Activated gamma-delta T cell (primary cell): Measurements from ENCODE around the gene LAMA5.
"Not testable (repeated sequence)": the region's sequence is repeated elsewhere in the genome, so short reads cannot be mapped to it uniquely, and the experiment has no call there.

ENCODE experiments used
- DNase-seq: peaks from one replicate; lab custom pipeline; 2025; lab: John Stamatoyannopoulos, UW

The LAMA5 gene

DNA sequence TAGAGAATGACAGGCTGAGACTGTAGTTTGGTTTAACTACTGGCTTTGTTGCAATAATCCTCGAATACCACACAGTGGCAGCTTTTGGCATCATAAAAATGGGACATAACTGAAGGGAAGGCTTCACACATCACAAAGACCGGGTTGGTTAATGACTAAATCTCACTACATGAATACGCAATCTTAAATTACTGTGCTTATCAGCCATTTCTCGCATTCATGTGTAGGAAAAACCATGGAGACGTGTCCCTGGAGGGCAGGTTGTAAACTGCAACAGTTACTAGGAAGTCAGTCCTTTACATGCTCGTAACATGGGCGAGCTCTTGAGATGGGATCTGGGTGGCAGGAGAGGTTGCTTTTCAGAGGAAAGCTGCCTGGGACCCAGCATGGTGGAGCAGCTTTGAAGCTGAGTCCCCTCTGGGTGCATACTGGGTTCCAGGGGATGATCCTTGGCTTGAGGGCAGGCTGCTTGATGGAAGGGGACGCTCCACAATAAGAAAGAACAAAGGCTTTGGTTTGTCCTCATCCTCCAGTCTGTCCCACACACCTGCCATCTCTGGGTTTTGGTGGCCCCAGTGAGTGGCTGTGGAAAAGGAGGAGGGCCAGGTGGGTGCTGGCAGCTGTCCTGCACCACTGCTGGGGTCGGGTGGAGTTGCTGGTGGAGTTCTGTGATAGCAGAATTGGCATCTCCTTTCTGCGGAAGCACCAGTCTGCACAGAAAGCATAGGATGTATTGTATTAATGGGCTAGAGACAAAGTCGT is 21.9 kb upstream of the LAMA5 start:
- DNase-seq, result no peak

DNA sequence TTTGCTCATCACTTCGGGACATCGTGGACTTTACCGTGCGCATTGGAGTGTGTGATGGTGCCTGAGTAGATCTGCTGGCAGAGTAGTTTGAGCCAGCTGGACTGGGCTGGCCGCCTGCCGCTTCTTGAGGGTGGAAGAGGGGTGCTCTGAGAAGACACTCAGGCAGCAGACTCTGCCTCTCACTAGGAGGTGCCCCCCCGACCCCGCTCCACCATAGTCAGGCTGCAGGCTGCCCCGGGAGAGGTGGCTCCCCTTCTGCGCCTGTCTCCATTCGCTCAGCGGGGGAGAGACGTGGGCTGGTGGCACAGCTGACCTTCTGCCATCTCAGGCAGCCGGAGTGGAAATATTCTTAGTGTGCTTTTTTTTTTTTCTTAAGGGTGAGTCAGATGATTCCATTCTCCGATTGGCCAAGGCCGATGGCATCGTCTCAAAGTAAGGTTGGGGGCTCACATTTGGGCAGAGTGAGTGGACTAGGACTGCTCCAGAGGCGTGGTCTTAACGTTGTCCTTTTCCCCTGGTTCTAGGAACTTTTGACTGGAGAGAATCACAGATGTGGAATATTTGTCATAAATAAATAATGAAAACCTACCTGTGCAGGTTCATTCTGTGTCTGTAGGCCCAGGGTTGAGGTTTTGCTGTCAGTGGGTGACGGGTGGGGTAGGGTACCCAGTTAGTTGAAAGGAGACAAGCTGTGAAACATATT is 21.0 kb upstream of the LAMA5 start:
- no peak for DNase-seq

DNA sequence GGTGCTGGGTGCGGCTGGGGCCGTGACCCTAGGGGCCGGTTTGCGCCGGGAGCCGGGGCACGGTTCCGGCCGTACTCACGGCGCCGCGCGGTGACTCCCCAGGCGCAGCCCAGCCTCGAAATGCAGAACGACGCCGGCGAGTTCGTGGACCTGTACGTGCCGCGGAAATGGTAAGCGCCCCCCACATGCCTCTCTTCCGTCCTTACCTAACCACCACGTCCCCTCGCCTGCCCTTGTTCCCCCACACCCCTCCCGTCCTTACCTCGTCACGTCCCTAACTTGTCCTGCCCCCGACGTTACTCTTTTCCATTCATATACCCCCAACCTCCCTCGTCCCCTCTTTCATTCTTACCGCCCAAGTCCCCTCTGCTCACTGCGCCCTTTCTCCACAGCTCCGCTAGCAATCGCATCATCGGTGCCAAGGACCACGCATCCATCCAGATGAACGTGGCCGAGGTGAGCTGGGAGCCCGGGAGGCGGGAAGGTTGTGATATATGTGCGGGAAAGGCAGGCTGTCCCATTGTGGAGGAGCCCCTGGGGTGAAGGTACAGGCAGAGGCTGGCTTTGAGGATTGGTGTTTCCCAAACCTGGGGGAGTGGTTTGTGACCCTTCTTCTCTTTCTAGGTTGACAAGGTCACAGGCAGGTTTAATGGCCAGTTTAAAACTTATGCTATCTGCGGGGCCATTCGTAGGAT is 20.3 kb upstream of the LAMA5 start:
- DNase-seq, result no peak

DNA sequence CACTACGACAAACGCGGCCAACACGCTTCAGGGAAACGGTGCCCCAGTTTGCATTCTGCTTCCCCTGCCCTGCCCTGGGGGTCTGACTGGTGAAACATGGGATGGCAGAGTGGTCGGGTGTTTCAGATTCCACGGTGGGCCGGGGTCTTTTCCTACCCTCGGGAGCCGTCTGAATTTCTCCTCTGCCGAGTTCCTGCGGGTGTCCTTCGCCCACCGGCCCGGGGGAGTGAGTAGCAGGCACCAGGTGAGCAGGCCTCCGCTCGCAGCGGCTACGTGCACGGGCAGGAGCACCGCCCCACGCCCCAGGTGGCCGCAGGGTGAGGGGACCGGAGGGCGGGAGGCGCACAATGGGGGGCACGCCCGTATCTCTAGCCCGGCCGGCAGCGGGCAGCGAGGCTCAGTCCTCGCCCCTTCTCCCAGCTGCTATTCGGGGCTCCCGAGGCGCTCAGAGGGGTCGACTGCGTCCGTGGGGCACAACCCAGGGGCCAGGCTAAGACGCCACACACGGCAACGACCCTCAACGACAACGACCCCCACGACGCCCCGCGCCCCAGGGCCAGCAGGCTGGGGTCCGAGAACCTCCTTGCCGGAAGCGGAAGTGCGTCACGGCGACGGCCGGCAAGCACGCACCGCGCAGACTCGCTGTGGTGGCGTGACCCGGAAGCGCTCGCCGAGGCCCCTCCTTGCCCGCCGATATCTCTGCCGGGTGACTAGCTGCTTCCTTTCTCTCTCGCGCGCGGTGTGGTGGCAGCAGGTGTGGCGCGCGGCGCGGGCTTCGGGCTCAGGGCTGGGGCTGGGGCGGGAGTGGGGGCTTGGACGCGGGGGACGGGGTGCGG is 19.5 kb upstream of the LAMA5 start, which contains the start of gene RPS21:
Gene RPS21, plus strand, starts transcription at position 721 of the 836 bp plus-strand sequence. CDS start 236 bp downstream, outside the sequence.
- peak; percentile 87 for DNase-seq

DNA sequence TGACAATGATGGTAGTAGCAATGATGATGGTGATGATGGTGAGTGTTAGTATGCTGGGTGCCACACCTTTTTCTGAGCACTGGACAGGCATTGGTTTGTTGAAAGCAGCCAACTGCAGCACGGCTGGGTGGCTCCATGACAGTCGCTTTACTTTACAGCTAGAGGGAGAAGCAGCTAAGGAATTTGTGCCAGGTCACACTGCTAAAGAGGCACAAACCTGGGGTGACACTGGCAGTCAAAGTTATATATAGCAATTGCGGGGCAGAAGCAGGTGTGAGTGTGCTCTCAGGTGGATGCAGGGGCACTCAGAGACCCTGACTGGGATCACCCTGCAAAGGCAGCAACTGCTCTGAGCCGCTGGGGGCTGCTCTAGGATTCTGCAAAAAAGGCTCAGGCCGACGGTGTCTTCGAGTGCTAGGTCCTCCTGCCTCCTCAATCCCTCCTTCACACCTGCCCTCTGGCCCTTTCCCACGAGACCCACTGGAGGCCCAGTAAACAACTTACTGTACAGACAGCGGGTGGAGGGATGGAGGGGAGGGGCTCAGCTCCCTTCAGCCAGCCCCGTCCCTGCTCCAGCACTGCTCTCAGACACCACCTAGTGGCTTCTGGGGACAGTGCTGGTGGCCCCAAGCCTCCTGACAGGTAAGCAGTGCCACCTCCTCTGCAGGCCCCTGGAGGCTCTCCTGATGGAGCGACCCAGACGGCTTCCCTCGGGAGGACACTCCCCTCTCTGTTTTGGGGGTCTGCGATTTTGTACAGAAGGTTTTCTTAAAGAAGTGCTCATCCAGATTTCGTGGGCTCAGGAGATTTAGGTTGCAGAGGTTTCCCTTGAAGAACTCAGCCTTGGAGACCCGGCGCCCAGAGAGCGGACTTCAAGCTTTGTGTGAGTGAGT is 15.4 kb upstream of the LAMA5 start:
- no peak for DNase-seq

DNA sequence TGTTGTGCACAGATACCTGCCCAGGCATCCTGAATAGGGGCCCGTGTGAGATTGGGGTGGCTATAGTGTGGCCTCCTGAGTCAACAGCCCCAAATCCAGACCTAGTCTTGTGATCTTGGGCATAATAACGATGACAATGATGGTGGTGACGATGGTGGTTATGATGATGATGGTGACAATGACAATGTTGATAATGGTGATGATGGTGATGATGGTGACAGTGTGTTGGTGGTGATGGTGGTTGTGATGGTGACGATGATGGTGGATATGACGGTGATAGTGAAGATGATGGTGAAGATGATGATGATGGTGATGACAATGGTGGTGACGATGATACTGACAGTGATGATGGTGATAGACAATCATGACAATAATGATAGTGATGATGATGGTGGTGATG is 14.7 kb upstream of the LAMA5 start:
- no peak for DNase-seq

DNA sequence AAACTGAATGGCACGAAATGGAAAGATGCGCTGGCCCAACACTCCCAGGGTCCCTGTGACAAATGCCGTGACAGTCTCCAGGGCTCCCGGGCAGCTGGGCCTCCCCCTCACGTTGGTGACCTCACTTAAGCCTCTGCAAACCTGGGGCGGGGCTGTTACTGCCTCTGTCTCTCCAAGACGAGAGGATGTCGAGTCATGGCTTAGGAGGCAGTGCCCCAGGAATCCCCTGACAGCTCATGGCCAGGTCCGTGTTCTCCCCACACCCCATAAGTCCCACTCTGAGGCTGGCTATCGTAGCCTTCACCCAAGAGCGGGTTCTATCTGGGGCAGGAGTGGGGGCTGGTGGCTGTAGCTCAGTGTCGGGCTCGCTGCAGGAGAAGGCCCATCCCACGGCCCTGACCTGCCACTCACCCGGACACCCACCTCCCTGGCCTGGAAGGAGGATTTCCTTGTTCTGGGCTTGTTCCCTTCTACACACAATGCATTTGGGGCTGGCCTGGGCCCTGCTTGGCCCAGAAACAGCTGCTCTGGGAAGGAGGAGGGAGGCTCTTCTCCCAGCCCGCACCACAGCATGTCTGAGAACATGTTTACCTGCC is 14.2 kb upstream of the LAMA5 start:
- DNase-seq, result no peak

DNA sequence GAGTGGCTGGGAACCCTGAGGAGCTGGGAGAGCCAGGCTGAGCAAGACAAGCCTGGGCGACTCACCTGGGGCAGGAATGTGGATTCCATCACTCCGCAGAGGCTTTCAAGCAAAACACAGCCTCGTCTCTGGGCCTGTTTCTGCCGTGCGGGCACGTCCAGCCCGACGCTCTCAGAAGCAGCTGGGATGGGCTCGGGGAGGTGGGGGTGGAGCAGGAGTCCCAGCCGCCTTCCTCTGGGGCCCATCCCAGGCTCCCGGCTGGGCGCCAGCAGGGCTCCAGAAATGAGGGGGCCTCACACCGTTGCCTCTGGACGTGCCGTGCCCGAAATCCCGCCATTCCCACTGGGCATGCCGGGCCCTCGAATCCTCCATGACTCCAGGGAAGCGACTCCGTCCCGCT is 11.1 kb upstream of the LAMA5 start:
- DNase-seq, result no peak

DNA sequence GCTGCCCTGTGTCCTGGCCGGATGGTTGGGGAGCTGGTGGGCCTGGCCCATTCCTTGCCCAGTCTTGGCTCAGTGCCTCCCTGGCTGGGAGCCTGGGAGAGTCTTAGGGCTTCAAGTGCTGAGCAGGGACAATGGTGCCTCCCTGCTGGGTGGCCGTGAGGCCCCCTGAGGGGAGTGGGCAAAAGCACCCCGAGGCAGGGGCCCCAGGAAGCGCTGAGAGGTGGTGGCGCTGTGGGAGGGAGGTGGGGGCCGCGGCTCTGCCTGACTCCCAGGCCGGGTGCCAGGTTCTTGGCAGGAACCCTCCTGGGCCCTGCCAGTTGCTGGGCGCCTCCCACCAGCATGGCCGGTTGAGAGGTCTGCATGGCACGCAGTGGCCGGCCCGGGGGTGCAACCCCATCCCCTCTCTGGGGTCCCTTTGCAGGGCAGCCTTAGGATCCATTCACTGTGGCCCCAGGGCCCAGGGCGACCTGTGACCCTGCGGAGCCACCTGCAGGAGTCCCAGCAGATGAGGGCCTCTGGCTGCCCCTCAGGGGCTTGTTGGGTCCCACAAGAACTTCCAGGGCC is 10.6 kb upstream of the LAMA5 start:
- no peak for DNase-seq

DNA sequence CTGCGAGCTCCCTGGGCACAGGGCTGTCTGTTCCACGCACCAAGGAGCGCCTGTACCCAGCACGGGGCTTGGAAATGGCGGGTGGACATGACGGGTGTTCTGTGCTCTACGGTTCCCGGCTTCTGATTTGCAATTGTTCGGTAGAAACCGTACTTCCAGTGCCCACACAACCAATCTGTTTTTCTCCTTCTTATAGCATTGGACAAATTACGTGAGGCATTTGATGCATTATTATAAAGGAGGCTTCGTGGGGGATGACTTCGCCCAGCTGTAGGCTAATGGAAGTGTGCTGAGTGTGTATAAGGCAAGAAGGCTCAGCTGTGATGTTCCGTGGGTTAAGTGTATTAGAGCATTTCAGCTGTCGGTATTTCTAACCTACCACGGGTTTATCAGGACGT is 10.0 kb upstream of the LAMA5 start:
- DNase-seq, result no peak

DNA sequence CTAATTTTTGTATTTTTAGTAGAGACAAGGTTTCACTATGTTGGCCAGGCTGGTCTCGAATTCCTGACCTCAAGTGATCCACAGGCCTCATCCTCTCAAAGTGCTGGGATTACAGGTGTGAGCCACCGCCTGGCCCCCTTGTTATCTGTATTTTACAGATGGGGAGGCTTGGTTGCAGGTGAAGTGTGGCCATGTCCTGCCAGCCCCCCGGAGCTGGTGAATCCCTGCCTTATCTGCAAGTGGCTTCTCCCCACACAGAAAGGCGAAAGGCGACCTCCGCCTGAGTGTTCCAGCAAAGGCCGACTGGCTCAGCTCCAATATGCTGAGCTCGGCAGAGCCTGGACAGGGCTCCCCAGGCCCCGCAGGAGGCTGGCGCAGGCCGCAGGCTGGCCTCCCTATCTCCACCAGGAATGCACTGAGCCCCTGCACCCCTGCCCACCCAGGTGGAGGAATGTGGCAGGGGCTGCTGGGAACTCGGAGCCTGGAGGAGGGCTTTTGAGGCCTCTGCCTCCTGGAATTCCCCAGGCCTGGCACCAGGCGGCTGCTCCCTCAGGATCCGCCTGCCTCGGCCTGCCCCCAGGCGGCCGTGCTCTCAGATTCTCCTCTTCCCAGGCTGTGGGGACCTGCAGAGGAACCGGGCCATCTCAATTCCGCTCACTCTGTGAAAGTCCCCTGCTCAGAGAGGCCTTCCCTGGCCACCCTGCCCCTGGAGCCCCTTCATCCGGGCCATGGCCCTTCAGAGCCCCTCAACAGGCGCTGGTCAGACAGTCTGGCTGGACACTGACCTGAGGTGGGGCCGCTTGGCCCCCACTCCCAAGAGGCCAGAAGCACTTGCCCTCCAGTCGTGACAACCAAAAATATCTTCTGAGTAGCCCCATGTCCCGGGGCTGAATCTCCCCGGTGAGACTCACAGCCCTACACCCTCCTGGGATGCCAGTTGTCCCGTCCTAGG is 9.3 kb upstream of the LAMA5 start:
- no peak for DNase-seq

DNA sequence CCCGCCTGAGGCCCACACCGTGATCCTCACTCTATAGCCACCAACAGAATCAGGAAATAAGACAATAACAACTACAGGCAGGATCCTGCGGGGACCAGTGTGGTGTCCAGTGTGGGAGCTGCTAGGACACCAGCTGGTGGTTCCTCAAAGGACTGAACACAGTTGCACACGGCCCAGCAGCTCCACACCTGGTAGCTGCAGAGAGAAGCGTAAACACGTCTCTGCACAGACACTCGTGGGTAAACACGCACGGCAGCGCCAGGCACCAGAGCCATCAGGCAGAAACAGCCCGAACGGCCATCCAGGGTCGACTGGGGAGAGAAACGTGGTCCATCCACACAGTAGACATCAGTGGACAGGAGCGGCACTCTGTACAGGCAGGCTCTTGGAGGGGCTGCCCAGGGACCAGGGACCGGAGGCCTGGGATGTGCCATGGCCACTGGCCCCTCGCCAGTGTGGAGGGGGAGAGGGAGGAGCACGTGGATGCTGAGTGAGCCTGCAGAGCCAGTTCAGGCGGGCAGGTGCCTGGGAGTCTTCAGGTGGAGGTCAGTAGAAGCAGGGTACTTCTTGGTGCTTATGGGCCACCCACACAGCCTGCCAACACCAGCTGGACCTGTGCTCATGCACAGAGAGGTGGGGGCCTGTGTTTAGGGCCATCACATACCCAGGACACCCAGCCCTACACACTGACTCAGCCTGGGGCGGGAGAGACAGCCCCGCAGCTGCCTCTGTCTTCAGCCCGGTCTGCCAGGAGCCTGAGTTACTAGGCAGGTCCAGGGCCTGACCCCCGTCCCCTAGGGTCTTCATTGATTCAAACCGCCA is 7.4 kb upstream of the LAMA5 start:
- DNase-seq, result no peak

DNA sequence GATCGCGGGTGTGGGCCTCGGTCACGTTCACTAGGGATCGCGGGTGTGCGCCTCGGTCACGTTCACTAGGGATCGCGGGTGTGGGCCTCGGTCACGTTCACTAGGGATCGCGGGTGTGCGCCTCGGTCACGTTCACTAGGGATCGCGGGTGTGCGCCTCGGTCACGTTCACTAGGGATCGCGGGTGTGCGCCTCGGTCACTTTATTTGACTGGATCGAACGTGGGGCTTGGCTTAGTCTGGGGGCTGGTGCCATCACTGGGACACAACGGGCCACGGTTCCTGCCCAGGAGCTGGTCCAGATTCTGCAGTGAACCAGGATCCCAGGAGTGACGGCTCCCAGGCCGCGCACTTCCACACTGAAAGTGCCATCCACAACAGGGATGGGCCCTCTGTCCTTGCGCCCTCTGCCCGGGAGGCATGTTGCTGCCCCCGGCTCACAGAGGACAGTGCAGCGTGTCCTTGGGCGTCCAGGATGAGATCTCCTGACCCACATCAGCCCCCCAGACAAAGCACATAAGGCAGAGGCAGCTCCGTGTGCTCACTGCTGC is 6.6 kb upstream of the LAMA5 start:
- DNase-seq, result not testable (repeated sequence)

DNA sequence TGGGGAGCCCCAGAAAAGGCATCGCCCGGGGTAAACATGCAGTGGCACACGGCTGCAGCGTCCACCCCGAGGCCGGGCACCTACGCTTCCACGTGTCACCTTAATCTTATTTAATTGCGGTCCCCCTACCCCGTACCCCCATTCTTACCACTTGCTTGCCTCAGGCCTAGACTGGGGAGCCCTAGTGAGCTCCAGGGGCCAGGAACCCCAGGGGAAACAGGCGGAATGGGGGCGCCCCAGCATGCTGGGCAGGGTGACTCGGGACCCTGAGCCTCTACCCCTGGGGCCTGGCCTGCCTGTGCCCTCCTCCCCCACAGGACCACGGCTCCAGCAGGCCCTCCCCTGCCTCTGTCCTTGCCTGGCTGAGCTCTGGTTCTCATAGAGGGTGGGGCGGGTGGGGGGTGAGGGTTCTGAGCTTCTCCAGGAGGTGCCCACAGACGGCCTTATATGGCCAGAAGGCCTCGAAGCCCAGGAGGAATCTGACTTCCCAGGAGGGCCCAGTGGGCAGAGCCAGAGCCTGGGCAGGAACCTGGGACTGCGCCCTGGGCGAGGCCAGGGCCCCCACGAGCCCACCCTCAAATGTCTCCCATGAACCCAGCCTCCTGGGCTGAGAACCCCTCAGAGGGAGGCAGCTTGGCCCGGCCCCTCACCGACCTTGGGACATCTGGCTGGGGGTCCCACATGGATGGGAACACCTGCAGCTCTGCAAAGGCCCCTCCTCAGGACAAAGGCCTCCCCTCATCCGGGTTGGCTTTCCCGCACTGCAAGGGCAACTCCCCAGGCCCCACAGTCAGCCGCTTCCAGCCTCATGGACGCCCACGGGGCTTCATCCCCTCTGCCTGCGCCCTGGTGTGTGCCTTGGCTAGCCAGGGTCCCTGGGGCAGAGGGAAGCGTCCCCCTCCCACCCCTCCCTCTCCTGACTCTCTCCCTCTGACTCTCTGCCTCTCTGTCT is 5.2 kb upstream of the LAMA5 start:
- DNase-seq, result no peak

DNA sequence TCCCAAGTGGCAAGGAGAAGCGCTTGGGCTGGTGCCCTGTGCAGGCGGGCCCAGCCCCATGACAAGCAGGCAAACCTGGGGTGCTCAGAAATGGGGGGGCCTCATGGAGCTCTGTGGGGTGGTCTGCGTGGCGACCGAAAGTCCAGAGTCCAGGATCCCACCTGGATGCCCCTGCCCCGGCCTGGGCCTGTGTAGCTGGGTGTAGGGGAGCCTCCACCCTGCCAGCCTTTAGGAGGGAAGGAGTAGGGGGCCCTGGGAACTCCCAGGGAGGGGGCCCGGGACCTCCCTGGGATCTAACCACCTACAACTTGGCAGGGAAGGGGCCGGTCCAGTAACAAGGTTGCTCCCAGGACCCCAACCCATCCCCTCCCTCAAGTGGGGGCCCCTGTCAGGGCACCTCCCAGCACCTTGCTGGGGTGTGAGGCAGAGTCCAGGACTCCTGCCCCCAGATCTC is 4.5 kb upstream of the LAMA5 start:
- DNase-seq, result no peak

DNA sequence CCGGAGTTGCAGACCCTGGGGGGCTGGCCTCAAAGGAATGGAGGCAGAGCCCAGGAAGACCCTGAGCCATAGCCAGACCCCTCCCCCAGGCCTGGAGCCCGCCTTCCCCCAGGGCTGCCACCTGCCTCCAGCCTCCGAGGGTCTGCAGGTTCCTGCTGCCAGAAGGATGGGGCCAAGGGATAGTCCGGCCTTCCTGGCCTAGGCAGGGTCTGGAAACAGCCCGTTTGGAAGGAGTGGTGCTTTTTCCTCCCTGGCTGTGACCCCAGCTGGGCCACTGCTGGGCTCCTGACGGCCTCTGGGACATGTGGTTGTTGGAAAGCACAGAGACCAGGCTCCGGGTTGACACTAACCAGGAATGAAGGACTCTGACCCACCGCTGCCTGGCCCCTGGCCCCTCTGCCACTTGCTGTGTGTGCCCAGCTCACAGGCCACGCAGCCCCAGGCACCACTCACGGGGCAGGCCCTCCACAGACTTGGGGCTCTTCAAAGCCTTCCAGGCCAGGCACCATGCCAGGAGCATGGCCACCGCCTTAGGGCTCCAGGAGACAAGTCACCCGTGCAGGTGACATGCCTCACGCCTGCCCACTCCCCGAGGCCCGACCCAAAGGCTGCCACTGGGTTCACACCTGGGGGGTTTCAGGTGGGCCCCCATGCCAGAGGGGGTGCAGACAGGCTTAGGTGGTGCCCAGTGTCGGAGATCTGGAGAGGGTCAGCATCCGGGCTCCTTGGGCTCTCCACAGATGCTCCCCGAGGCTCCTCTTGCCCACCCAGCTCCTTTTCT is 3.9 kb upstream of the LAMA5 start:
- DNase-seq, result no peak
